CD4-positive, CD25-positive, alpha-beta regulatory T cell (primary cell): Measurements from ENCODE around the gene NINJ2. TPM values are rescaled to one million over a fixed set of nuclear protein-coding genes. Genes with fewer than 3 reads are reported as not detected.
"Not testable (repeated sequence)": the region's sequence is repeated elsewhere in the genome, so short reads cannot be mapped to it uniquely, and the experiment has no call there.

ENCODE experiments used
- ATAC-seq, 2 donors: fragments of 150-1000 bp; cut with Tn5 transposase; one replicate each; pipeline ENCODE4 v1.10.0; 2021; ENCODE audit warnings: low read depth in 2 of 2, moderate number of reproducible peaks in 2 of 2, moderate library complexity in 1 of 2
- DNase-seq, 3 donors: peaks; one replicate each; pipeline versions ENCODE4 v3.0.0 to v3.0.0-alpha.2; 2012 to 2022; ENCODE audit warnings: mixed read lengths in 1 of 3
- H3K27ac ChIP-seq: one replicate; pipeline ENCODE4 v1.7.0; 2013; ENCODE audit warnings: mild to moderate bottlenecking, low read length; ENCODE audit not compliant: insufficient read depth, poor library complexity, severe bottlenecking
- H3K27me3 ChIP-seq: one replicate; pipeline ENCODE4 v1.7.0; 2013; ENCODE audit warnings: low read length; ENCODE audit not compliant: control insufficient read depth, insufficient read depth
- H3K36me3 ChIP-seq: one replicate; pipeline ENCODE4 v1.7.0; 2013; ENCODE audit warnings: mild to moderate bottlenecking, low read length, moderate library complexity; ENCODE audit not compliant: control insufficient read depth, insufficient read depth
- H3K4me1 ChIP-seq: 2 replicates; pipeline ENCODE4 v1.7.0; 2013; ENCODE audit warnings: mild to moderate bottlenecking, low read length; ENCODE audit not compliant: insufficient read depth, control insufficient read depth, poor library complexity, severe bottlenecking
- H3K4me3 ChIP-seq: one replicate; pipeline ENCODE4 v1.7.0; 2013; ENCODE audit warnings: low read depth, mild to moderate bottlenecking, low read length, moderate library complexity
- H3K9me3 ChIP-seq, 2 experiments: 1 replicate in 1 of 2; 2 replicates in 1 of 2; pipeline ENCODE4 v1.7.0; 2013; ENCODE audit warnings: low read length in 2 of 2, mild to moderate bottlenecking in 1 of 2, moderate library complexity in 1 of 2; ENCODE audit not compliant: control insufficient read depth in 2 of 2
- H3K27ac Mint-ChIP-seq, 3 donors: one replicate each; pipeline ENCODE4 v1.8.0; 2020 to 2022; ENCODE audit warnings: mild to moderate bottlenecking in 3 of 3, mixed read lengths in 3 of 3, moderate library complexity in 2 of 3
- H3K27me3 Mint-ChIP-seq: one replicate; pipeline ENCODE4 v1.8.0; 2022; ENCODE audit warnings: mild to moderate bottlenecking, mixed read lengths
- H3K36me3 Mint-ChIP-seq: one replicate; pipeline ENCODE4 v1.8.0; 2020; ENCODE audit warnings: mixed read lengths
- H3K4me1 Mint-ChIP-seq, 4 donors: one replicate each; pipeline ENCODE4 v1.8.0; 2020 to 2022; ENCODE audit warnings: mixed read lengths in 4 of 4, mild to moderate bottlenecking in 1 of 4
- H3K4me3 Mint-ChIP-seq, 4 donors: one replicate each; pipeline ENCODE4 v1.8.0; 2020 to 2022; ENCODE audit warnings: mild to moderate bottlenecking in 4 of 4, mixed read lengths in 4 of 4, moderate library complexity in 3 of 4
- H3K9me3 Mint-ChIP-seq, 7 donors: one replicate each; pipeline ENCODE4 v1.8.0; 2020 to 2022; ENCODE audit warnings: mixed read lengths in 7 of 7, mild to moderate bottlenecking in 3 of 7, moderate library complexity in 2 of 7
- polyA plus RNA-seq, 4 donors: library from polyadenylated mRNA; unstranded; fragments of 300-500 nt; fragmentation: Illumina TruSeq; gene quantifications; one replicate each; pipeline ENCODE4 v1.2.3, GENCODE V29; 2021
- total RNA-seq: library from RNA; stranded (reverse); gene quantifications from one replicate; pipeline ENCODE4 v1.2.3, GENCODE V29; 2022

Gene NINJ2, protein sequence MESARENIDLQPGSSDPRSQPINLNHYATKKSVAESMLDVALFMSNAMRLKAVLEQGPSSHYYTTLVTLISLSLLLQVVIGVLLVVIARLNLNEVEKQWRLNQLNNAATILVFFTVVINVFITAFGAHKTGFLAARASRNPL
- total RNA-seq (16.8 TPM), polyA plus RNA-seq (100 to 1,000 TPM; 106 to 170 (median 143) TPM)

DNA sequence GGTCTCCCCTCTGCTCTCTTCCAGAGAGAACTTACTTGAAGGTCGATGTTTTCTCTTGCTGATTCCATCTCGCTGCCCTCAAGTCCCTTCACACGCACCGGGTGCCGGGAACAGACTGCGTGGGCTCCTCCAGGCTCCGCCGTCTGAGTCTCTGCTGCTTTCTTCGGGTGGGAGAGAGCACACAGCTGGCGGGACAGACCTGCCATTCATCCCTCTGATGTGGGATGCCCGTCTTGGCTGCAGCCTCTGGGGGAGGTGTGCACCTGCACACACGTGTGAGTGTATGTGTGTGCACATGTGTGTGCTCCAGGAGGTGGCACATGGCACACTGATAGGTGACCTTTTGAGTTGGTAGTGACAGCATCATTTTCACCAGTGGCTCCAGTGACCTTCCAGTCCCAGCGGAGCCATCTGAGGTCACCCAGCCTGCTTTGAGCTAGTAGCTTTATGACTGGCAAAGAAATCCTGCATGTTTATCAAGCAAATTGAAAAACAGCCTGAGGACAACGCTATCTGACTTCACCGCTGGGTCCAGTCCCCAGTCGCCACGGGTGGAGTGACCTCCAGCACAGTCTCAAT lies at the start of gene NINJ2:
TSS of gene NINJ2 (minus strand) at position 153 of the 579 bp plus-strand sequence. CDS start at position 68, 85 bp downstream.
- Mint-ChIP-seq H3K9me3 (no peaks in the 10 kb centered on the region), H3K4me3 (peak within 1 kb of the TSS; percentile 89 to 97 (median 91)), H3K27ac (peak within 1 kb of the TSS; percentile 91 to 94 (median 92)), H3K4me1 (peaks cover 37 to 79% (median 56%) of the 10 kb centered on the region in 4 donors), H3K36me3 (no peaks in the 10 kb centered on the region), H3K27me3 (no peaks in the 10 kb centered on the region)
- no peaks in the 10 kb centered on the region for H3K36me3 ChIP-seq
- no peaks in the 10 kb centered on the region for H3K27me3 ChIP-seq
- H3K4me1 ChIP-seq, result peaks cover 86% of the 10 kb centered on the region
- no peaks in the 10 kb centered on the region for H3K9me3 ChIP-seq
- H3K4me3 ChIP-seq, result peak within 1 kb of the TSS; percentile 93
- H3K27ac ChIP-seq, result peak within 1 kb of the TSS; percentile 84
- ATAC-seq (peak in 1 of 2 donors; percentile 26), DNase-seq (peak in 1 of 3 donors; percentile 49)

DNA sequence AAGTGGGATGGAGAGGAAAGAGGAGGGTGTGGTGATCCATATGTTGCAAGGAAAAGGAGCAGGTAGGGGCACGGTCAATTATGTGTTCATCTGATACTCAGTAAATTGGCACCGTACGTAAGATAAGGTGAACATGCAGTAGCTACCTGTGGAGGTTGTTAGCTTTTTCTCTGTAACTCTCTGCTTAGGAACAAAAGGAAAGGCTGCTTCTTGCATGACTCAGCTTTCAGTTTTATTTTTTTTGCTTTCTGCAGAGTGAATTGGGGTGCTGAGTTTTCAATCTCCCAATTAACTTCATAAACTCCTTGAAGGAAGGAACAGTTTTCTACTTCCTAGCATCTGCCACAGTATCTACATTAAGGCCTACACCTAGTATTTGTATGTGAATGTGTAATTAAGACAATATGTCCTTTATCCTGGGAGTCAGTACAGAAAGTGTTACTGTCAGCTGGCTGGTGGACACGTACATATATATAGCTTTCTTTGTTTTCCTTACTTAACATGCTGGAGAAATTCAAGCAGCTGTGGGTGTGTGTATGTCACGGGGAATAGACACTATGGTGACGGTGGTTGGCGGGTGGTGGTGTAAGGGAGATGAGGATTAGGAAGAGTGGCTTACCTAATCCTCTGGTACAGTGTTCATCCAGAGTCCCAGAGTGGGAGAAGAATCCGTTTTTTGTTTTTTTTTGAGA lies 49.1 kb upstream of the NINJ2 start:
- H3K27me3 Mint-ChIP-seq, result no peaks in the 10 kb centered on the region
- Histone ChIP-seq H3K27me3 (no peaks in the 10 kb centered on the region), H3K9me3 (no peaks in the 10 kb centered on the region), H3K27ac (no peak overlapping the region), H3K36me3 (no peaks in the 10 kb centered on the region), H3K4me3 (no peak overlapping the region), H3K4me1 (no peaks in the 10 kb centered on the region)
- ATAC-seq (no peak), DNase-seq (no peak)
- no peak overlapping the region for H3K27ac Mint-ChIP-seq
- H3K9me3 Mint-ChIP-seq, result no peaks in the 10 kb centered on the region
- H3K4me3 Mint-ChIP-seq, result no peak overlapping the region
- no peaks in the 10 kb centered on the region for H3K36me3 Mint-ChIP-seq
- peaks cover 5 to 23% (median 11%) of the 10 kb centered on the region in 4 donors for H3K4me1 Mint-ChIP-seq

DNA sequence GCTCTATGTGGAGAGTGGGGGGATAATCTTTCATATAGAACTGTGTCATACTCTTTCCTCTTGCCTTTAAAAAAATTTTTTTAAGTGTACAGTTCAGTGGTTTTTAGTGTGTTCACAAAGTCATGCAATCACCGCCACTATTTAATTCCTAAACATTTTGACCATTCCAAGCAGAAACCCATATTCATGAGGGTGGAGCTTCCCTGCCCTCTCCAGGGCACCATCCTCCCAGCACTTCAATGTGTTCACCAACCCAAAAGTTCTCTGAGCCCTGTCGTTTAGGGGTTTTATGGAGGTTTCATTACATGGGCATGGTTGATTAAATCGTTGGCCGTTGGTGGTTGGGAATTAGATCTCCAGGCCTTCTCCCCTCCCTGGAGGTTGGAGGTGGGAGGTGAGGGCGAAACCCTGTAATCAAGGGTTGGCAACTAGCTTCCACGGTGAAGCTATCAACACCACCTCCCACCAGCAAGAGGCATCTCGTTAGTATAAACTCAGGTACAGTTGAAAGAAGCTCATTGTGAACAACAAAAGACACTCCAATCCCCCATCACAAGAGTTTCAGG lies 46.3 kb upstream of the NINJ2 start:
- ATAC-seq (no peak), DNase-seq (no peak)
- Mint-ChIP-seq H3K9me3 (peaks cover 0 to 2% (median 0%) of the 10 kb centered on the region in 7 donors), H3K4me1 (peaks cover 5 to 13% (median 6%) of the 10 kb centered on the region in 4 donors), H3K27me3 (no peaks in the 10 kb centered on the region), H3K36me3 (no peaks in the 10 kb centered on the region), H3K4me3 (no peak overlapping the region), H3K27ac (peak overlapping the region in 1 of 3 donors; percentile 78)
- Histone ChIP-seq H3K27ac (no peak overlapping the region), H3K27me3 (no peaks in the 10 kb centered on the region), H3K4me3 (no peak overlapping the region), H3K4me1 (no peaks in the 10 kb centered on the region), H3K36me3 (no peaks in the 10 kb centered on the region), H3K9me3 (no peaks in the 10 kb centered on the region)

DNA sequence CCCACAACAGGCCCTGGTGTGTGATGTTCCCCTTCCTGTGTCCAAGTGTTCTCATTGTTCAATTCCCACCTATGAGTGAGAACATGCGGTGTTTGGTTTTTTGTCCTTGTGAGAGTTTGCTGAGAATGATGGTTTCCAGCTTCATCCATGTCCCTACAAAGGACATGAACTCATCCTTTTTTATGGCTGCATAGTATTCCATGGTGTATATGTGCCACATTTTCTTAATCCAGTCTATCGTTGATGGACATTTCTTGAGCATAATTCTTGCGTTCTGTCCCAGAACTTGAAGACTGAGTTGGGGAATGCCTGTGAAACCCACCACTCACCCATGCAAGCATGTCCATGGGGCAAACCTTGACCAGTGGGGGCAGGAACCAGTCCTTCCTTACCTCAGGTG lies 44.8 kb upstream of the NINJ2 start:
- DNase-seq, H3K36me3 ChIP-seq, H3K27me3 Mint-ChIP-seq, H3K4me3 Mint-ChIP-seq, H3K9me3 ChIP-seq, H3K4me1 Mint-ChIP-seq, H3K27ac ChIP-seq, H3K4me3 ChIP-seq, H3K9me3 Mint-ChIP-seq, H3K27me3 ChIP-seq, H3K27ac Mint-ChIP-seq, ATAC-seq, H3K36me3 Mint-ChIP-seq, H3K4me1 ChIP-seq: not testable (repeated sequence)

DNA sequence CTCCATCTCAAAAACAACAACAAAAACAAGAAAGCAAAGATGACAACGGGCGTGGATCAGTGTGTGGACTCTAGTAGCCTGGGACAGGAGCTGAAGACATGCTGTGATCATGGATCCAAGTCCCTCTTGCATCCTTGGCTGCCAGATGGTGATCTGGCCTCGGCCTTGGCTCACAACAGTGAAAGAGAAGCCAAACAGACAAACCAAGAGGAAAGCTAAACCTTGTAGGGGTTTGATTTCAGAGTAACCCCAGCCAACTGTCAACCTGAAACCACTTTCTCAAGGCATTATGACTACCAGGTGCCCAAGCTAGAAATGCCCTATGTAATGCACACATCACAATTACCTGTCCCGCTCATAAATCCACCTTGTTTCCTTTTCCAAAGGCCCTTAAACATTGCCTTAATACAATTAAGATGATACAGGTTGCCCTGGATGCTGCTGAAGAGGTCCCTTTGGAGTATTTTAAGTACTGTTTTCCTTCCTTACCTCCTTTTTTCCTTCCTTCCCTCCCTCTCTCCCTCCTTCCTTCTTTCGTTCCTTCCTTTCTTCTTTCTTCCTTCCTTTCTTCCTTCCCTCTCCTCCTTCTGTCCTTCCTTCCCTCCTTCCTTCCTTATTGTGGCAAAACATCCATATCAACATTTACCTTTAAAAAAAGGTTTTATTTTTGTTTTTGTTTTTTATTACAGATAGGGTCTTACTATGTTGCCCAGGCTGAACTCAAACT lies 41.4 kb upstream of the NINJ2 start:
- no peak for DNase-seq
- Mint-ChIP-seq H3K9me3 (peaks cover 0 to 6% (median 0%) of the 10 kb centered on the region in 7 donors), H3K27ac (no peak overlapping the region), H3K4me1 (peaks cover 0 to 10% (median 3%) of the 10 kb centered on the region in 4 donors), H3K4me3 (no peak overlapping the region), H3K27me3 (no peaks in the 10 kb centered on the region), H3K36me3 (no peaks in the 10 kb centered on the region)
- Histone ChIP-seq H3K4me3 (no peak overlapping the region), H3K27ac (no peak overlapping the region), H3K36me3 (no peaks in the 10 kb centered on the region), H3K27me3 (no peaks in the 10 kb centered on the region), H3K4me1 (no peaks in the 10 kb centered on the region), H3K9me3 (no peaks in the 10 kb centered on the region)
- ATAC-seq, result no peak

DNA sequence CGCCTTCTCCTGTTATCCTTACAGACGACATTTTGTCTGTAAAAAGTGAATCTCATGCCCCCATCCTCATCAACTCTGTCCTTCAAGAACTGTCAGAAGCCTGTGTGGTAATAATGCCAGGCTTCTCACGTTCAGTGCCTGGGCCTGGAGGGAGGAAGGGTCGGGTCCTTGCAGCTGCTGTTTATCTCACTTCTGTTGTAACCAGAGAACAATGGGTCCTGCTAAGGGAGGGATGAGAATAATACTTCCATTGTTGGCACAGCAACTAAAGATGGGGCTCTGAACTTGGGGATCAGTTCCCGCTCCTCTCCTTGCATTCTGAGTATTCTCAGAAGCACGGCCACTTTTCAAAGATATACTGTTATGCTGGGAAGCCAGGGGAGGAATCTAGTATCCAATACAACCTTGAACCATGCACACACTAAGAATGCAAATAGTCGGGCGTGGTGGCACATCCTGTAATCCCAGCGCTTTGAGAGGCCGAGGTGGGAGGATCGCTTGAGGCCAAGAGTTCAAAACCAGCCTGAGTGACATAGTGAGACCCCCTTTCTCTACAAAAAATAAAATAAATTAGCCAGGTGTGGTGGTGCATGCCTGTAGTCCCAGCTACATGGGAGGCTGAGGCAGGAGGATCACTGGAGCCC lies 38.8 kb upstream of the NINJ2 start:
- H3K4me1 ChIP-seq, result no peaks in the 10 kb centered on the region
- Mint-ChIP-seq H3K27ac (no peak overlapping the region), H3K27me3 (no peaks in the 10 kb centered on the region), H3K36me3 (no peaks in the 10 kb centered on the region), H3K4me3 (no peak overlapping the region), H3K9me3 (peaks cover 0 to 12% (median 0%) of the 10 kb centered on the region in 7 donors), H3K4me1 (peaks cover 7 to 24% (median 12%) of the 10 kb centered on the region in 4 donors)
- H3K27ac ChIP-seq, result no peak overlapping the region
- no peaks in the 10 kb centered on the region for H3K36me3 ChIP-seq
- no peaks in the 10 kb centered on the region for H3K27me3 ChIP-seq
- no peak overlapping the region for H3K4me3 ChIP-seq
- H3K9me3 ChIP-seq, result peaks cover 7 to 9% of the 10 kb centered on the region in 2 experiments
- DNase-seq (no peak), ATAC-seq (no peak)

DNA sequence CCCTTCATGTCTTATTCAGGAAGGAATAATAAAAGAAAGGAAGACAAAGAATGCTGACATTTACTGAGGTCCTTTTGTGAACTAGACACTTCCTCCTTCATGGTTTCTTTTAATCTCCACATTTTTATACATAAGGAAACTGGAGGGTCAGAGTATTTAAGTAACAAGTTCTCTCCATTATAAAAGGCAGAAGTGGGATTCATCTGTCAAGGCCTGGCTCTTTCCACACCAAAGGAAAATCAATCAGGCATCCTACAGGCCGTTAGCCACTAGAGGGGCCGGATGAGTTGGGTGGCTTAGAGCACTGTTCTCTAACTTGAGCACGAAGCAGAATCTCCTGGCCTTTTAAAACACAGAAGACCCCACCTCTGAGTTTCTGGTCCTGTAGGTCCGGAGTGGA lies 36.8 kb upstream of the NINJ2 start:
- peaks cover 7 to 9% of the 10 kb centered on the region in 2 experiments for H3K9me3 ChIP-seq
- Mint-ChIP-seq H3K9me3 (peaks cover 0 to 12% (median 0%) of the 10 kb centered on the region in 7 donors), H3K4me1 (peaks cover 17 to 36% (median 20%) of the 10 kb centered on the region in 4 donors), H3K27me3 (no peaks in the 10 kb centered on the region), H3K36me3 (no peaks in the 10 kb centered on the region), H3K4me3 (no peak overlapping the region), H3K27ac (no peak overlapping the region)
- no peaks in the 10 kb centered on the region for H3K27me3 ChIP-seq
- no peak for ATAC-seq
- H3K36me3 ChIP-seq, result no peaks in the 10 kb centered on the region
- no peak overlapping the region for H3K27ac ChIP-seq
- no peak for DNase-seq
- no peak overlapping the region for H3K4me3 ChIP-seq
- H3K4me1 ChIP-seq, result no peaks in the 10 kb centered on the region
